ENCODE data around the gene RAX. TPM values are rescaled to one million over a fixed set of nuclear protein-coding genes. Genes with fewer than 3 reads are reported as not detected.

Gene RAX
- total RNA-seq, 1 donor from 2014 or later = not detected

DNA sequence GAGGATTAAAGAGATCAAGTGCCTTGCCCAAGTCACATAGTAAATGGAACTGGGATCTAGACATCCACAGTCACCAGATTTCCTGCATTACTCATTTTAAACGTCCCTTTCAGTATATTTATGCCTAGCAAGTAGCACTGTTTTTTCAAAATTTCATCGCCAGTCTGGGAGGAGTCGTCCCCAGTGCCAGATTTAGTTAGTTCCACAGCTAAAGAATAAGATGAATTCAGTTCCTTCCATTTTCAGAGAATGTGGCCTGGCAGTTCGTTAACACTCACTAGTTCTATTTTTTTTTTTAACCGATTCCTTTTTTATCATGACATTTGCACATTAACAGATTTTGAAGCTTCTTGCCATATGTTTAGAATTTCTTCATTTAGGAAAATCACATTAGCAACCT is 42.1 kb downstream of the RAX start:
- ATAC-seq = no peak
- no peaks in the 10 kb centered on the region for H3K27me3 ChIP-seq (ENCODE audit: low read depth)
- H3K27ac ChIP-seq = no peak overlapping the region
- H3K4me3 ChIP-seq = no peak overlapping the region
- no peaks in the 10 kb centered on the region for H3K9me3 ChIP-seq
- TF ChIP-seq, protein P1, sequence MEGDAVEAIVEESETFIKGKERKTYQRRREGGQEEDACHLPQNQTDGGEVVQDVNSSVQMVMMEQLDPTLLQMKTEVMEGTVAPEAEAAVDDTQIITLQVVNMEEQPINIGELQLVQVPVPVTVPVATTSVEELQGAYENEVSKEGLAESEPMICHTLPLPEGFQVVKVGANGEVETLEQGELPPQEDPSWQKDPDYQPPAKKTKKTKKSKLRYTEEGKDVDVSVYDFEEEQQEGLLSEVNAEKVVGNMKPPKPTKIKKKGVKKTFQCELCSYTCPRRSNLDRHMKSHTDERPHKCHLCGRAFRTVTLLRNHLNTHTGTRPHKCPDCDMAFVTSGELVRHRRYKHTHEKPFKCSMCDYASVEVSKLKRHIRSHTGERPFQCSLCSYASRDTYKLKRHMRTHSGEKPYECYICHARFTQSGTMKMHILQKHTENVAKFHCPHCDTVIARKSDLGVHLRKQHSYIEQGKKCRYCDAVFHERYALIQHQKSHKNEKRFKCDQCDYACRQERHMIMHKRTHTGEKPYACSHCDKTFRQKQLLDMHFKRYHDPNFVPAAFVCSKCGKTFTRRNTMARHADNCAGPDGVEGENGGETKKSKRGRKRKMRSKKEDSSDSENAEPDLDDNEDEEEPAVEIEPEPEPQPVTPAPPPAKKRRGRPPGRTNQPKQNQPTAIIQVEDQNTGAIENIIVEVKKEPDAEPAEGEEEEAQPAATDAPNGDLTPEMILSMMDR (IDR thresholded peaks at IDR 0.05) = no peak
- intact Hi-C loops (cut with DNase I) = no loop called here
- no peak for DNase-seq
- no peaks in the 10 kb centered on the region for H3K4me1 ChIP-seq
- no peaks in the 10 kb centered on the region for H3K36me3 ChIP-seq

GRCh38 chr18:59229701-59230443 is 43.4 kb downstream of the RAX start:
- intact Hi-C loops (cut with DNase I) = no loop called here
- H3K27ac ChIP-seq = no peak overlapping the region
- no peaks in the 10 kb centered on the region for H3K4me1 ChIP-seq
- no peaks in the 10 kb centered on the region for H3K9me3 ChIP-seq
- TF ChIP-seq, protein P1 (IDR thresholded peaks at IDR 0.05) = no peak
- ATAC-seq (no peak), DNase-seq (no peak)
- H3K36me3 ChIP-seq = no peaks in the 10 kb centered on the region
- no peaks in the 10 kb centered on the region for H3K27me3 ChIP-seq (ENCODE audit: low read depth)
- no peak overlapping the region for H3K4me3 ChIP-seq

GRCh38 chr18:59229191-59229590 is 44.1 kb downstream of the RAX start:
- ATAC-seq (no peak), DNase-seq (no peak)
- Histone ChIP-seq H3K27ac (no peak overlapping the region), H3K9me3 (no peaks in the 10 kb centered on the region), H3K36me3 (no peaks in the 10 kb centered on the region), H3K27me3 (ENCODE audit: low read depth) (peaks cover 6% of the 10 kb centered on the region), H3K4me3 (no peak overlapping the region), H3K4me1 (no peaks in the 10 kb centered on the region)
- intact Hi-C loops (cut with DNase I) = no loop called here
- TF ChIP-seq, protein P1 (IDR thresholded peaks at IDR 0.05) = no peak

- Histone ChIP-seq H3K27ac (no peak overlapping the region), H3K36me3 (no peaks in the 10 kb centered on the region), H3K4me3 (no peak overlapping the region), H3K27me3 (ENCODE audit: low read depth) (peaks cover 10% of the 10 kb centered on the region), H3K9me3 (no peaks in the 10 kb centered on the region), H3K4me1 (no peaks in the 10 kb centered on the region)
- ATAC-seq (no peak), DNase-seq (no peak)
- TF ChIP-seq, protein P1 (IDR thresholded peaks at IDR 0.05) = no peak
- intact Hi-C loops (cut with DNase I) = no loop called here
Observed at GRCh38 chr18:59228351-59228750, 44.9 kb downstream of the RAX start.

GRCh38 chr18:59222341-59222740 is 50.9 kb downstream of the RAX start:
- Histone ChIP-seq H3K36me3 (no peaks in the 10 kb centered on the region), H3K9me3 (no peaks in the 10 kb centered on the region), H3K4me1 (no peaks in the 10 kb centered on the region), H3K4me3 (no peak overlapping the region), H3K27me3 (ENCODE audit: low read depth) (peaks cover 64% of the 10 kb centered on the region), H3K27ac (no peak overlapping the region)
- no peak for DNase-seq
- intact Hi-C loops (cut with DNase I) = no loop called here
- TF ChIP-seq, protein P1 (IDR thresholded peaks at IDR 0.05) = no peak
- ATAC-seq = no peak

All from lower lobe of right lung (tissue), 2 donors.